Stimulated activated CD4-positive, alpha-beta T cell treated with anti-CD3 and anti-CD28 coated beads, Interleukin-2, amount 100 ng/mL, for 24 hours (primary cell): Measurements from ENCODE around the gene ADCYAP1R1.

ENCODE experiments used
- DNase-seq, 2 donors: peaks; one replicate each; pipeline ENCODE4 v3.0.0-alpha.2; 2020

ADCYAP1R1 gene

DNA sequence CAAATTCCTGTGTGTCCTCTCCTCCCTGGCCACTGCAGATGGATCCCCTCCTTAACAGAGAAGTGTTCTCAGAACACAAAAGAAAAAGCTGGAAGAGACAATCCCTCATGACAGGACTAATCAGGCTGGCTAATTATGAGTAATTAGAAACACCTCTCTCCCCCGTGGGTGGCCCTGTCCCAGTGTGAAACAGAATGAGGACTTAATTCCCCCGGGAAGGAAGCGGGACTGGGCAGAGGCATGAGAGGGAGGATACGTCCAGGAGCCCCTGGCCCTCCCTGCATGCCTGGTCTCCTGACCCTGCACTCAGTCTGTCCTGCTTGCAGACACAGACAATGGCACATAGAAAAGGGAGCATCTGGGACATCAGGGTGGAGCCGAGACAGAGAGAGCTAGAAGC is 7.6 kb upstream of the ADCYAP1R1 start:
- DNase-seq = no peak

DNA sequence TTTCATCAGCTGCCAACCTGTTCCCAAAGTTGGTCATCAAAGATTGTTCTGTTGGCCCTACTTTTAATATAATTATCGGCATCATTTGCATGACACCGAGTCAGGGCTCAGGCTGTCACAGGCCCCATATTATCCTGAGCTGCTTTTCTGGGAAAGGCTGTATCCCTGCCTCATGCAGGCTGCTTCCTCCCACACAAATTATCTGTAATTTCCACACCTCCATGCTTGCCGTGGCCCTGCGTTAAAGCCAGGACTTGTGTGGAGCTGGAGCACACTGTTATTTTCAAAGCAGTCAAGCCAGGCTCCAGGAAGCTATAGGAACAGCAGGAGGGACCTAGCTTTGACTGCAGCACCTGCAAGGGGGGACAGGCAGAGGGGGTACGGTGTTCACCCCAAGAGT is 5.4 kb upstream of the ADCYAP1R1 start:
- no peak for DNase-seq

DNA sequence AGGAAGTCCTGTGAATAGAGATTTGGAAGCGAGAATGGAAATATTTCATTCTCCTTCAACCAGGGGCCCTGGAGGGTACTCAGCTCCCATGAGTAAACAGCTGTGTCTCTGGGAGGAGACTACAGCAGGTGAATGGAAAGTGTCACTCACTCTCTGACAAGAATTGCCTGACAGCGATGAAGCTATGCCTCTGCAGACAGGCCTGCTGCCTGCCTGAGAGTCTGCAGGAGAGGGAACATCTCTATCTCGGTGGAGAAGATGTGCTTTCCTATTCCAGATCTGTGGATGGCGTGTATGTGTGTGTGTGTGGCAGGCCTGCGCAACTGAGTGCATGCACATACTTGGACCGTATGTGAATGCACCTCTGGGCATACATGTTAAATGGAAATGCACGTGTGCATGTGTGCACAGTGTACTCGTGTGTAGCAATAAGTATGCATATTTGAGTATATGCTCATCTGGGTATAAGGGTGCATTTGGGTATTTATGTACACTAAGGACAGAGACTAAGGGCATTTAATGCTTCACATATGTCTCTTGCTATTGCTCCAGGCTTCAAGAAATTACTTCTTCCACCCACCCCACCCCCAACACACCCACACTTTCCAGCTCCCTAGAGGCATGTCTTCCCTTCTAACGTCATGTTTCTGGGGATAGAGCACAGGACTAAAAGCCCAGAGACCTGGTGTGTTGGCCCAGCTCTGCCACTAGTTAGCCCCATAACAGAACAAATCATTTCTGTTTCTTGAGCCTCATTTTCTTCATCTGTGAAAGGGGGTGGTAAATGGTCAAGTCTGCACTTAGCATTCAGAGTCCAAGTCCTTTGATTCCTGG is 4.6 kb upstream of the ADCYAP1R1 start:
- no peak for DNase-seq

DNA sequence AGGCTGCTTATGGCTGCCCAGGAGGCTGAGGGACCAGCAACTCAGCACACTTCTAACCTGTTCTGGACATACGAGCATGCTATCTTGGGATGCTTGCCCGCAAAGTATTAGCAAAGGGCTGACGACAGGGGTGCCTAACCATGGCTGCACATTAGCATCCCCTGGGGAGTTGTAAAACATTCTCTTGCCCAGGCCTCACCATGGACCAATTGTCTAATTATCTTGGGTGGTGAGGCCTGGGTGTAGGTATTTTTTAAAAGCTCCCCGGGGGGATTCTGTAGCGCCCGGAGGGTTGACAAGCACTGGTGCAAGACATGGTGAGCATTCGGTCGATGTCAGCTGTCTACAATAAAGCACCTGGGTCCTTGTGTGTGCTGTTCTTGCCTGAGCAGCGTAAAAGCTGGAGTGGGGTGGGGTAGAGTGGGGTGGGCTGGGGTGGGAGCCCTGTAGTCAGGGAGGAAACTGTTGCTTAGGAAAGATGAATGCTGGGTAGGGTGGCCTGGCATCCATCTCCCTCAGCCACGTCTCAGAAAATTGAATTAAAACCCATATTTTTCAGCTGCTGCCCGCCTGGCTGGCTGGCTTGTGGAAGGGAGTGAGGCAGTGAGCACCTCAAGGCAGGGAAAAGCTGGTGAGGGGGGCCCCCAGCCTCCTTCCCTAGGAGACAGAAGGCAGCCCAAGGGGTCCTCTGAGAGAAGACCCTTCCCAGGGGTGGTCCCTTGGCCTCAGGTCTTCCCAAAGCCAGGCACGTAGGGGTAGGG is 2.9 kb upstream of the ADCYAP1R1 start:
- no peak for DNase-seq

DNA sequence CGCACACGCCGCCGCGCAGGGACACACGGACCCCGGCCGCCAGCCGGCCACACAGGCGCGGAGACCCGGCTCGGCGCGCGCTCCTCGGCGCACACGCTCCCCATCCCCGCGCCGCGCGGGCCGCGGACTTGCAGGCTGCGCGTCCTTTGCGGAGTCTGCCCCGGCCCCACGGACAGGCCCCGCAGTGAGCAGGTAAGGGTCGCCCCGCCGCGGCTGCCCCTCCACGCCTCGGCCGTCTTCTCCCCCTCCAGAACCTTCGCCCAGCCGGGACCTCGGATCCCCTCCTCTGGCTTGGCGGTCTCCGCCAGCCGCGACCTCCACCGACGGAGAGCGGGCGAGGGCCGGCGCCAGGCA is 356 bp downstream of the ADCYAP1R1 start:
- DNase-seq = no peak

DNA sequence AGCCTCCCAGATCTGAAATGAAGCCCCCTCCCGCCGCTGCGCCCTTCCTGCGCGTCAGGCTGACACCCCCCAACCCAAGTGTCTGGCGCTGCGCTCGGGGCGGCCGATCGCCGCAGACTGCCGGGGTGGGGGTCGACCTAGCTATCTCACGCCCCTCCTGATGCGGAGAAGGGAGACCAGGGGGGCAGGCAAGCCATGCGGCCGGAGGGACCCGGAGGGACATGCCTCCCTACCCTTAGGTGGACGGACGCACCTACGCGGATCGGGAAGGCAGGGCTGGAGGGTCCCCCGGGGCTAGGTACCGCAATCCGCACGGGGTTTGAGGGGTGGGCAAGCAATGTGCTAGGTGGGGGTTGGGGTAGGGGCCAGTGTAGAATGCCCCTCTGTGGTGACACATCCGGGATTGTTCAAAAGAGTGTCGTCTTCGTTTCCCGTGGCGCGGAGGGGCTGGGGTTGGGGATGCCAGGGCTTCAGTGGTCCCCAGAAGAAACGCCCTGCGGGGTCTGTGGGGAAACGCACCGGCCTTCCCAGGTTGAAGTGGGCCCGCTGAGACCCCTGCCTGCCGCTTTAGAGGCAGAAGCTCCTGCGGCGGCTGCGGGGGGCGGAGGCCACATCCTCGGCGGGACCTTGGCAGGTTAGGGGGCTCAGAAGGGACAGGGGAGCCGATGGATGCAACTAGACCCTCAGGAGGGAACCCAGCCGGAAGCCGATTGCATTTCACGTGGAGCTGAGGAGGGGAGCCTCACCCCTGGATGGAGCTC is 913 bp downstream of the ADCYAP1R1 start:
- DNase-seq = no peak

DNA sequence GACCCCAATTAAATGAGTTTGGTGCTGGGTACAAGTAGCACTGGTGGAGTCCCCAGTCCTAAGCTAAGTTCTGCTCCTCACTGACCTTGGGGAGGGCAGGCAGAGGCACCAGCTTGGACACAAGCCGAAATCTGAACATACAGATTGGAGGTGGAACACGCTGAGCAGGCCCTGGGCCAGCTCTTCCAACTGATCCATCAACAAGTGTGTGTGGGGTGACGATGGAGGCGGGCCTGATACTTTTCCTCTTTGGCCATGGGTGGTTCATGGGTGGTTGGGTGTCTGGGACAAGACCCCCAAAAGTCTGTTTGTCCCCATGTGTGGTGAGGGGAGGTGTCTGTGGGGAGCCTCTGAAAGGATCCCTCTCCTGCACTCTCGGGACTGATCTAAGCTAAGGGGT is 1.9 kb downstream of the ADCYAP1R1 start:
- DNase-seq = no peak

DNA sequence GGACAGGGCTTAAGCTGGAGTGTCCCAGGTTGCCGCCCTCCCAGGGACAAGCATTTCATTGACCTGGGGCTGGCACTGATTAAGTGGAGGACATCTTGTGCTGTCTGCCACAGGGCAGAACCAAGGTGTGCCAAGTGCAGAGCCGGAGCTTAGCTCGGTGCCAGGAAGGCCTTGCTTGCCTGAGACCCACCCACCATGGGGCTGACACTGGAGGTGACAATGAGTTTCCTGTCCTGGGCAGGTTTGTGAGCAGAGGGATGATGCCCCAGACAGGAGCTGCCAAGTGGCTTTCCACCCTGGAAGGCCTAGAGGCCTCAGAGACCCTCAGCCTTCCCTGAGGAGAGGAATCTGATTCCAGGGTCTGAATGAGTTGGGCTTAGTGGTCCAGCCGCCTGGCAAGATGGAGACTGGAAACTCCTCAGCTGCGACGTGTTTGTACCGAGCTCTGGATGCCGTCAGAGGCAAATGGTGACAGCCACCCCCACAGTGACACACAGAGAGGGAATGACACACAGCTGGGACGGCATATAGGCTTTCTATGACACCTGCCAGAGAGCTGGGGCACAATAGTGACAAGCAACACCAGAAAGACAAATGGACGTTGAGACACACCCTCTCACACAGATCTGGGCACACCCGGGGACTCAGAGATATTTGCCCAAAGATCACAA is 2.6 kb downstream of the ADCYAP1R1 start:
- no peak for DNase-seq

DNA sequence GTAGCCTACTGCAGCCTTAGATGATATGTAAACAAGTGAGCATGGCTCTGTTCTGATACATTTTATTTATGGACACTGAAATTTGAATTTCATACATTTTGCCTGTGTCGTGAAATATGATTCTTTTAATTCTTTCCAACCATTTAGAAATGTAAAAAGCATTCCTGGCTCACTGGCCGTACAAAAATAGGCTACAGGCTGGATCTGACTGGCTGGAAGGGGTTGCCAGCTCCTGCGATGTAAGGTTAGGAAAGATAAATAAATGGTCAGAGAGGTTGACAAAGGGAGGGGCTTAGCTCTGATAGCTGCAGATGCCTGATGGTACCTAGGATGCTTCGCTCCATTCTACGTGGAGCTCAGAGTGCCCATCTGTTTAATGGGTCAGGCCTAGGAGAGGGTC is 3.4 kb downstream of the ADCYAP1R1 start:
- DNase-seq = no peak

DNA sequence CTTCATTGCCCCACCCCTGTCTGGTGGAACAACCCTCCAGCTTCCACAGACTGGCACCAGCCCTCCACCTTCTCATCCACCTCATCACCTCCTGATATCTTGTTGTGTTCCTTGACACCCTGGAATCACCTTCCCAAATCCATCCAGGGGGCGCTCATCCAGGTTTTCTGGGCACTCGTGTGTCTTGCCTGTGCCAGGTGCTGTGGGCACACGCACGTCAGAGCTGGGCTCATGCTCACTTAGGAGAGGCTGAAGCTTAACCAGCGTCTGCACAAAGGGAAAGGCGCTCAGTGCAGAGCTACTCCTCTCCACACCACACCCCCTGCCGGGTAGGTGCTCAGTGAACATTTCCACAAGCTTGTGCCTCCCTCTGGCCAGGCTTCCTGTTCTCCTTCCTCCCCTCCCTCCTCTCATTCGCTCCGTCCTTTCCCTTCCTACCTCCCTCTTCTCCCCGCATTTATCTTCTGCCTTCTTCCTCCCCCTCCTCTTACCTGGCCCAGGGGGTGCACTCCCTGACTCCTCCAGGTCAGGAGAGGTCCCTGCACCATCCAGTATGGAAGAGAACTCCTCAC is 4.8 kb downstream of the ADCYAP1R1 start:
- DNase-seq = no peak

DNA sequence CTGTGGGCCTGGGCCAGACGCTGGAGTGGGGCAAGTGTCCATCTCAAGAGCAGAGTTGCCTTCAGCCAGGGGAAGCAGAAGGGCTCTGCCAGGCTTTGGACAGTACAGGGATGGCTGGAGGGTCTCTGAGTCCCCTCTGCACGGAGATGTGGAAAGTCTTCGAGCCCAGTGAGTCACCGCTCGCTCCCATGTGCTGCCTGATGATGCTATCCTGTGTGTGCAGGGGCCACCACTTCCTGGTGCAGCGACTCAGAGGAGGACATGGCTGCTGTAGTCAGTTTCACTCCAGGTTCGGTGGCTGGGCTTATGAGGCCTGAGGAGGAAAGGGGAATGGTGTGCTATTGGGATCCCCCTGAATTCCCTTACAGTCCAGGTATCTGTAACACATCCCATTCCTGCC is 6.0 kb downstream of the ADCYAP1R1 start:
- no peak for DNase-seq

DNA sequence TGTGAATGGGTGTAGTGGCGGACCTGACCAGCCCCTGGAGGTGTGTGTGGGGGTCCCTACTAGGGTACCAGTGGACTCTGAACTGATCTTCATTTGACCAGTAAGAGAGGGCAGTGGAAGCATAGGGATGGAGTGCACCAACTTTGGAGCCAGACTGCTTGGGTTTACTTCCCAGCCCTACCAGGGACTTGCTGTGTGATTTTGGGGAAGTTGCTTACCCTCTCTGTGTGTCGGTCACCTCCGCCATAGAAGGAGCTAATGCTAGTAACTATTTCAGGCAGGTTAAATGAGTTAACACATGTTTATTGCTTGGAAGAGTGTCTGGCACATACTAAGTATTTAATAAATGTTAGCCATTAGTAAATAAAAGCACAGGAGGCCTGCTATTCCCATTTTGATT is 6.6 kb downstream of the ADCYAP1R1 start:
- DNase-seq = no peak

DNA sequence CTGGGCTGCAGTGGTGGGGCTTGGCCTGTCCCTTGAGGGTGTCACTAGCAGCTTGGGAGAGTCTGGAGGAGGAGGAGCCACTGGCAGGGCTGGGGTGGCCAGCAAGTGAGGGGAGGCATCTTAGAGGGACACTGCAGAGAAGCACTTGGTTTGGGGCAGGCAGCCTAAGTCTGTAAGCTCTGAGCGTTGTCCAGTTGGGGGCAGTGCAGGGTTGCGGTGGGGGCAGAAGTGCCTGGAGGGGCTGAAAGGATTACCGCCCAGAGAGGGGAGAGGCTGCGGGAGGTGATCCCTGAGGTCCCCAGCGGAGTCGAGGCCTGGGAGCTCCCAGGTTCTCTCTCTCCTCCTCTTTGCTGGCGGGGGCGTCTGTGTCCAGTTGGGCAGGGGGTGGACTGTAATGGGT is 7.4 kb downstream of the ADCYAP1R1 start:
- DNase-seq = no peak

DNA sequence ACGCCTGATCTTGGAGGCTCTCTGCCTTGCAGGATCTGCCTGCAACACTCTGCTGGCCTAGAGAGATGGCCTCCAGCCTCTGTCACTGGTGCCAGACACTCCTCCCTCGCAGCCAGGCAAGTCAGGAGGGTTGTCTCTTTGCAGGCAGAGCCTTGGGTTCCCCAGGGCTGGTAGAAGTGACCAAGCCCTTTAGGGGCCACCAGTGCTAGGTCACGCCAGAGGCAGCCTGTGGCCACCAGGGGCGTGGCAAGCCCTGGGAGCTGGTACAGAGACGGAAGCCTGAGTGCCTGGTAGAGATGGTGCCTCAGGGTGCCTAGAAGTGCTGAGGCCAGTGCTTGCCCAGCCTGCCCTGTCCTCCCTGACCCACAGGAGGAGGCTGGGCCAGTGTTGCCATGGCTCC is 9.1 kb downstream of the ADCYAP1R1 start:
- no peak for DNase-seq

DNA sequence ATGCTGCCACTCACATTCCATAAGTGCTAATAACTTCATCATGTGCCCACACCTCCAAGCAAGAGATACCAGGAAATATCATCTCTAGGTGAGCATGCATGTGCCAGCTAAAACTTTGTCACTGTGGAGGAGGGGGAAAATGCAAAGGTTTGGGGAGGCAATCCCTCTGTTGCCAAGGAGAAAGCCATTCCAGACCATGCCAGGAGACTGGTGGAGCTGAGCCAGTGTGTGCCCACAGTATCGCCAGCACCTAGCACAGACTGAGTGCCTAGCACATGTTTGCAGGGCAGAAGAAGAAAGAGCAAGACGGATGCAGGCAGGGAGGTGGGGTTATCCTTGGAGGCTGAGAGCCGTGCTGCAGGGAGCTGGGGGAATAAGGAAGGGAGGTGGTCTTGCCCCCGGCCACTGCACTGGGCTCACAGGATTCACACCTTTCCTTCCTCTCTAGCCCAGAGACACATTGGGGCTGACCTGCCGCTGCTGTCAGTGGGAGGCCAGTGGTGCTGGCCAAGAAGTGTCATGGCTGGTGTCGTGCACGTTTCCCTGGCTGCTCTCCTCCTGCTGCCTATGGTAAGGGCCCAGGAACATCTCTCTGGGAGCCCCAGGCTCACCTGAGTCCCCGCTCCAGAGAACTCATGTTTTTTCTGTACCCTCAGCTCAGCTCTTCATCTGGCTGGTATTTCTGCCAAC is 10.8 kb downstream of the ADCYAP1R1 start:
- no peak for DNase-seq

DNA sequence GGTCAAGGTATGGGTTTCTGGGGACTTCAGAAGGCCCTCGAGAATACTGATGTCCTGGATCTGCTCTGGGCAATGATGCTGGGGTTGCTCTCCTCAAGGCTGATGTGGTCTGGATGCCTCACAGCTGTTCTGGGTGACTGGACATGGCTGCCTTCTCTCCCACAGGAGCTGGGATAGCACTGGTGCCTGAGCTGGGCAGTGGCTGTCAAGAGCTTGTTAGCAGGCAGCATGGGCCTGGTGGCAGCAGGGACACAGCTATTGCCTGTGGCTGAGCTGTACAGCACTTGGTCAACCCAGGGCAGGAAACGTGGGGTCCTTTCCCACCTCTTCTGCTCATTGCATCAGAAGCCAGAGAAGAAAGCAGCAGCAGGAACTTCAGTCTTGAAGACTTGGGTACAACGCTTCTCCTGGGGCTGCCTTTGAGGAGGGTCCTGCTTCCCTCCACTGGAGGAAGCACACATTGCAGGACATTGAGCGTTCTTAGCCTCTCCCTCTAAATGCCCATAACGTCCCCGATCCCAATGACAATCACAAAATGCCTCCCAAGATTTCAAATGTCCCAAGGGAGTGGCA is 13.0 kb downstream of the ADCYAP1R1 start:
- DNase-seq = no peak

DNA sequence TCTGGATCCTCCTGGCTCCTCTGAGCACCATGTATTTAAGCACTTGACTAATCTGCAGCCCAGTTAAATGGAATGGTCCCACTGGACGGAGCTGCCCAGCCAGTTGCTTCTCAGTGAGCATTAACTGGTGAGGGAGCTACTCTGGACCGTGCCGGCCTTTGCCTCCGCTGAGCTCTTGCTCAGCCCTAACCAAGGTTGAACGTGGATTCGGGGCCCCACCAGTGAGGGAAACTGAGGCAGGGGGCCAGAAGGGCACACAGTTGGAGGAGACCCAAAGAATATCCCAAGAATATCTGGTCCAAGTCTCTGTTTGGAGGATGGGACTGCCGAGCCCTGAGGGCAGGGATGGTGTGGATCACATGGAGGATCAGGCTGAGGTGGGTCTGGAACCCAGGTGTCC is 13.7 kb downstream of the ADCYAP1R1 start:
- DNase-seq = no peak

DNA sequence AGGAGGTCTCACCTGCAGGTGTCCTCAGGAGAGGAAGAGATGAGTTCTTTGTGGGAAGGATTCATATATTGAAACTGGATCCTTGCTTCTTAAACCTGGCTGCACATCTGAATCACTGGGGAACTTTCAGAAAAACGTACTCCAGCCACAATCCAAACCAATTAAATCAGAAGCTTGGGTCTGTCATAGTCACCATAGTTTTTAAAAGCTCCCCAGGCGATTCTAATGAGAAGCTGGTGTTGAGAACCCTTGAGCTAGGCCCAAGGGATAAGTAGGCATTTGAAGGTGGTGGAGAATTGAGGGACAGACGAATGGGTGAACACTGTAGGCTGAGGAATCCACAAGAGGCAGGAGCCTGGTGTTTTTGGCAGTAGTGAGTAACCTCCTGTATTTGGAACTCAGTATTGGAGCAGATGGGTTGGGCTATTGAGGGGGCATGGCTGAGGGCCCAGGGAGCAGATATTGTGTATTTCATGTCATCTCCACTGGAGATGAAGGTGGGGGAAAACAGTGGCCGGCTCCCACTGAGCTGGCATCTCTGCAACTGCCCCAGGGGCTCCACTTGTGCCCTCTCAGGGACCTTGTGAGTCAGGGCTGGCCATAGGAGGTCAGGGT is 14.5 kb downstream of the ADCYAP1R1 start:
- DNase-seq = no peak

DNA sequence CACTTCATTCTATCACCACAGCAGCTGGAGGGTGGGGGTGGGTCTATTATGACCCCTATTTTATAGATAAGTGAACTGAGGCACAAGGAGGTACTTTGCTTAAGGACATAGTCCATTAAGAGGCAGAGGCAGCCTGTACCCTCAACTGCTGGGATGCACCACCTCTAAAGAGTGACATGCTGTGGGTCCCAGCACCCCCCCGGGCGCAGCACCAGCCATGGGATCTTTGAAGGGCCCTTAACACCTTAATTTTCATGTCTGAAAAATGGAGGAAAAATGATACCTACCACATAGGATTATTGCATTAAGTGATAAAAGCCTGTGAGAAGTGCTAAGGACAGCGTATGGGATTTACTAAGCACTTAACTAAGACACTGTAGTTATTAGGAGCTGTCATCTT is 15.4 kb downstream of the ADCYAP1R1 start:
- DNase-seq = no peak

DNA sequence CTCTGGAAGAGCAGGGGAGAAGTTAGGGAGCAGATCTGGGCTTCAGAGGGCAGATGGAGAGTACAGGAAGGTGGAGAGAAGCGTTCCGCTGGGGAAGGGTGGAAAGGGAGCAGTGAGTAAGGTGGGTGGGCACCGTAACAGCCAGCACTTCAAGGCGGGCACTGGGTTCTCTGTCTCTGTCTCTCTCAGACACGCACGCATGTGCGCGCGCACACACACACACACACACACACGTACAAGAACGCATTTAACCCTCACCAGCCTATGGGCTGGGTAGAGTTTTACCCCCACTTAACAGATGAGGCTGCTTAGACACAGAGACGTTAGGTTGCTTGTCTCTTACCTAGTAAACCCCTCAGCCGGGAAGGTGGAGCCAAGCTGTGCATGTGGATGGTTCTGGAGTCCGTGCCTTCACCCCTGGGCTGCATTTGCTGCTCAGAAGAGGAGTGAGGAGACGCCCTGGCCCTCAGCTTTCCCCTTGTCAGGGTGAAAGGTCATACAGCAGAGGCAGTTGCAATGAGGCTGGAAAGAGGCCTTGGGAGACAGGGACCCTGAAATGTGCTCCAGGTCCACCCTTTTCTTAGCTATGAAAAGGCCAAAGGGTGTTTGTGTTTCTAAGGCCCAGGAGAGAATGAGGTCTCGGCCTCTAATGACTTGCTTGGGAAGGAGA is 16.0 kb downstream of the ADCYAP1R1 start:
- DNase-seq = no peak
